GM12878 (cell line): ENCODE measurements around the gene ATP1B1. TPM values are rescaled to one million over a fixed set of nuclear protein-coding genes. Genes with fewer than 3 reads are reported as not detected.
A peak's percentile ranks its signal among the peaks of the same experiment; 100 is the strongest.

ENCODE experiments used
- ATAC-seq: fragments of 200-7000 bp; cut with Tn5 transposase; 3 replicates; pipeline ENCODE4 v1.9.1; 2020; ENCODE audit warnings: mild to moderate bottlenecking, moderate library complexity
- BruUV-seq: library from RNA; stranded (reverse); fragments of 400-500 nt; replicated peaks from 2 replicates; lab custom pipeline; 2021; lab: Mats Ljungman, UMichigan
- CTCF ChIA-PET: fragments of 300-600 bp; sonication (Branson Sonifier 250); formaldehyde crosslinking; extraction: SDS; loops from one replicate; lab custom pipeline; 2021; ENCODE audit warnings: inconsistent platforms; lab: Yijun Ruan, JAX
- POLR2A ChIA-PET: fragments of 350-600 bp; formaldehyde crosslinking; extraction: SDS; loops from one replicate; lab custom pipeline; 2021; ENCODE audit warnings: inconsistent platforms; lab: Charles Lee
- RAD21 ChIA-PET: fragments of 300-600 bp; sonication (Branson Sonifier 250); formaldehyde crosslinking; loops from one replicate; lab custom pipeline; 2023; ENCODE audit warnings: antibody characterized with exemption; ENCODE audit not compliant: unreplicated experiment; lab: Charles Lee
- SMC1A ChIA-PET: fragments of 300-600 bp; sonication (Branson Sonifier 250); formaldehyde crosslinking; loops from one replicate; lab custom pipeline; 2023; ENCODE audit not compliant: unreplicated experiment, uncharacterized antibody; lab: Charles Lee
- DNase-seq: peaks from one replicate; pipeline ENCODE4 v3.0.0-alpha.2; 2011; ENCODE audit warnings: low read depth, low spot score
- FAIRE-seq: peaks from 3 replicates; lab custom pipeline; 2011; peaks lifted over from hg19 to GRCh38; lab: Jason Lieb, UNC
- H2AFZ ChIP-seq: 2 replicates; pipeline ENCODE4 v1.6.0; 2011; ENCODE audit warnings: low read depth, low read length, control low read depth; ENCODE audit not compliant: control insufficient read depth
- H3K27ac ChIP-seq: 2 replicates; pipeline ENCODE4 v1.5.1; 2011; ENCODE audit warnings: control low read depth; ENCODE audit not compliant: control insufficient read depth, insufficient read depth
- H3K27me3 ChIP-seq, 2 experiments: replicated peaks in 1 of 2; 2 replicates each; pipeline versions ENCODE4 v1.6.0 to v1.6.1; 2011; ENCODE audit warnings: low read length in 1 of 2; ENCODE audit not compliant: control insufficient read depth in 2 of 2, insufficient read depth in 2 of 2
- H3K36me3 ChIP-seq, 2 experiments: 2 replicates each; pipeline ENCODE4 v1.5.1; 2011; ENCODE audit warnings: low read length in 1 of 2; ENCODE audit not compliant: control insufficient read depth in 2 of 2, insufficient read depth in 2 of 2
- H3K4me1 ChIP-seq: 2 replicates; pipeline ENCODE4 v1.6.1; 2011; ENCODE audit warnings: mild to moderate bottlenecking, low read length, moderate library complexity, mixed read lengths; ENCODE audit not compliant: control insufficient read depth, insufficient read depth
- H3K4me2 ChIP-seq: 2 replicates; pipeline ENCODE4 v1.6.0; 2011; ENCODE audit warnings: control low read depth; ENCODE audit not compliant: control insufficient read depth, insufficient read depth
- H3K4me3 ChIP-seq: fragments of 200-600 bp; sonication (generic); 2 replicates; pipeline ENCODE4 v1.5.1; 2016
- H3K79me2 ChIP-seq: 2 replicates; pipeline ENCODE4 v1.6.0; 2011; ENCODE audit warnings: low read length; ENCODE audit not compliant: control insufficient read depth, insufficient read depth
- H3K9ac ChIP-seq: 2 replicates; pipeline ENCODE4 v1.8.0; 2011; ENCODE audit warnings: low read length, control low read depth, mixed read lengths; ENCODE audit not compliant: control insufficient read depth, insufficient read depth
- H3K9me3 ChIP-seq: replicated peaks from 3 replicates; pipeline ENCODE4 v1.5.1; 2011; ENCODE audit warnings: mild to moderate bottlenecking, low read length; ENCODE audit not compliant: control insufficient read depth, insufficient read depth
- H4K20me1 ChIP-seq: 2 replicates; pipeline ENCODE4 v1.6.0; 2011; ENCODE audit not compliant: control insufficient read depth, insufficient read depth
- CHD4 ChIP-seq: fragments of 200-600 bp; sonication (generic); IDR thresholded peaks from 2 replicates; pipeline ENCODE4 v1.6.1; 2016; ENCODE audit warnings: mild to moderate bottlenecking
- GABPA ChIP-seq: IDR thresholded peaks from 2 replicates; pipeline ENCODE4 v1.6.1; 2014; ENCODE audit warnings: antibody characterized with exemption, low read depth, mild to moderate bottlenecking, inconsistent platforms
- JUNB ChIP-seq: IDR thresholded peaks from 2 replicates; pipeline ENCODE4 v1.6.1; 2016; ENCODE audit warnings: antibody characterized with exemption, mild to moderate bottlenecking
- JUND ChIP-seq: IDR thresholded peaks from 2 replicates; pipeline ENCODE4 v1.6.1; 2012; ENCODE audit warnings: low read depth, mild to moderate bottlenecking, low read length, improper control_type of control experiment, moderate library complexity
- MYB ChIP-seq: fragments of 150-350 bp; IDR thresholded peaks from 2 replicates; pipeline ENCODE4 v1.6.1; 2014; ENCODE audit warnings: mild to moderate bottlenecking, low read depth, low read length, borderline replicate concordance
- NR2C1 ChIP-seq: fragments of 450-650 bp; IDR thresholded peaks from 2 replicates; pipeline ENCODE4 v1.6.1; 2017; ENCODE audit warnings: antibody characterized with exemption, mild to moderate bottlenecking, moderate library complexity
- RBBP5 ChIP-seq: fragments of 200-600 bp; sonication (generic); conservative IDR thresholded peaks from 2 replicates; pipeline ENCODE4 v1.6.1; 2016
- SMARCA5 ChIP-seq: fragments of 450-650 bp; IDR thresholded peaks from 2 replicates; pipeline ENCODE4 v1.6.1; 2017; ENCODE audit warnings: mild to moderate bottlenecking
- SRF ChIP-seq, 2 experiments: IDR thresholded peaks; 2 replicates each; pipeline ENCODE4 v1.6.1; 2011; ENCODE audit warnings: low read depth in 2 of 2, low read length in 2 of 2, mild to moderate bottlenecking in 1 of 2, moderate library complexity in 1 of 2
- ZNF207 ChIP-seq: fragments of 450-650 bp; IDR thresholded peaks from 2 replicates; pipeline ENCODE4 v1.6.1; 2014; ENCODE audit warnings: antibody characterized with exemption, mild to moderate bottlenecking, borderline replicate concordance
- WGBS: methylation state at CpG from one replicate; pipeline ENCODE4 v1.1.6; 2016; ENCODE audit warnings: low lambda C conversion rate; ENCODE audit not compliant: insufficient replicate concordance, insufficient coverage; ENCODE audit errors: missing lambda C conversion rate; 5-methylcytosine and 5-hydroxymethylcytosine counted together
- in situ Hi-C: fragments of 300-500 bp; cut with MboI; formaldehyde crosslinking; loops from 9 replicates; pipeline ENCODE4 v1.14.3; 2018; ENCODE audit warnings: mixed read lengths
- intact Hi-C: fragments of 100-400 bp; cut with micrococcal nuclease; formaldehyde crosslinking; loops from one replicate; pipeline ENCODE4 v1.14.2; 2022; ENCODE audit not compliant: unreplicated experiment
- polyA plus RNA-seq, 11 experiments: library from polyadenylated mRNA; depleted of rRNA in 4 of 11; unstranded in 6 of 11; stranded (reverse) in 5 of 11; fragments of >200 nt; fragmentation: Nextera tagmentation in 4 of 11; fragmentation: Illumina TruSeq in 1 of 11; extraction: Ambion mirVana in 4 of 11; extraction: Trizol in 1 of 11; gene quantifications; 1 replicate in 1 of 11; 2 replicates in 10 of 11; pipeline versions ENCODE4 v1.2.1 to v1.2.3, GENCODE V29; 2011 to 2016; ENCODE audit warnings: inconsistent platforms in 2 of 11, missing spikeins in 2 of 11, low read depth in 1 of 11
- total RNA-seq, 4 experiments: library from RNA; depleted of rRNA in 3 of 4; stranded (reverse); fragments of >200 nt in 3 of 4; fragmentation: Illumina TruSeq in 1 of 4; extraction: Trizol in 1 of 4; gene quantifications; 2 replicates each; pipeline versions ENCODE4 v1.2.1 to v1.2.3, GENCODE V29; 2013 to 2021
- TF ChIP-seq, protein P1 (sequence below): IDR thresholded peaks from 2 replicates; pipeline ENCODE4 v1.6.1; 2011; ENCODE audit warnings: low read depth, low read length, improper control_type of control experiment, borderline replicate concordance
- TF ChIP-seq, protein P2 (sequence below): fragments of 450-650 bp; IDR thresholded peaks from 2 replicates; pipeline ENCODE4 v1.6.1; 2017; ENCODE audit warnings: borderline replicate concordance
- TF ChIP-seq, protein P3 (sequence below): IDR thresholded peaks from 2 replicates; pipeline ENCODE4 v1.6.1; 2012; ENCODE audit warnings: low read depth, low read length, improper control_type of control experiment

ATP1B1 gene
- total and polyA plus RNA-seq, 10 of the 15 experiments (the other 5 are each of a cell fraction or from before 2014, with no cell fraction given): 0.84 to 14.0 (median 1.4) TPM

DNA sequence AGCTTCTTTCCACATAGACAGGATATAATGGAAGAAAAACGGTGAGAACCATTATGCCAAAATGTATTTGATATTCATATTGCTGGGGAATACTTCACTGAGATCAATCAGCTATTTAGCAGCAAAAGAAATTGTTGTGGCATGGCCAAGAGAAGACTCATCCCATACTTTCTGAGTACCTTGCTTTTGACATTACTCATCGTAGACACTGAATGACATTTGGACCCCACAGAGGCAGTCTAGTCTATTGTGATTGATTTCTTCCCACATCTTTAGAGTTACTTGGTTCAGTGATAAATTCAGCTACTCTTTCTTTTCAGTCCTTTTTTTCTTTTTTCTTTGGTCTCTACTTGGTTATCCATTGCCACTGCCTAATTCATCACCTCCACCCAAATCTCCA lies 22.1 kb downstream of the ATP1B1 start:
- 42% methylated on average over 2 of the region's 2 CpGs for WGBS
- no peak for ATAC-seq
- no peak for DNase-seq
- no peaks in the 10 kb centered on the region for H3K4me1 ChIP-seq
- POLR2A ChIA-PET: no interaction called here
- intact Hi-C loops (no loop called here), in situ Hi-C loops (no loop called here)
- no peak overlapping the region for H3K4me3 ChIP-seq
- CTCF ChIA-PET: interaction anchor here (1.1 to 1.7 kb wide), 4 partner anchors 11 to 492 kb away, joined by 3 to 4 read pairs (median 4); no protein-coding TSS in a partner anchor
- no TSS peak for BruUV-seq
- H3K9ac ChIP-seq: no peak overlapping the region
- RAD21 ChIA-PET: interaction anchor here (1.7 kb wide), 1 partner anchor 9 kb away, joined by 5 read pairs; no protein-coding TSS in a partner anchor
- no peaks in the 10 kb centered on the region for H3K27me3 ChIP-seq
- no peaks in the 10 kb centered on the region for H3K9me3 ChIP-seq
- H3K36me3 ChIP-seq: no peaks in the 10 kb centered on the region; a peak in 2 of 4 replicates
- FAIRE-seq: no peak
- TF ChIP-seq JUNB (0 out of 2 replicates have a peak, but pooled peaks have one; percentile 5), MYB (no peak)
- H3K79me2 ChIP-seq: no peaks in the 10 kb centered on the region
- H4K20me1 ChIP-seq: no peaks in the 10 kb centered on the region
- no peak overlapping the region for H2AFZ ChIP-seq
- SMC1A ChIA-PET: interaction anchor here (0.8 to 2.2 kb wide), 5 partner anchors 10 to 137 kb away, joined by 3 to 7 read pairs (median 4); no protein-coding TSS in a partner anchor
- no peak overlapping the region for H3K4me2 ChIP-seq
- H3K27ac ChIP-seq: no peak overlapping the region

DNA sequence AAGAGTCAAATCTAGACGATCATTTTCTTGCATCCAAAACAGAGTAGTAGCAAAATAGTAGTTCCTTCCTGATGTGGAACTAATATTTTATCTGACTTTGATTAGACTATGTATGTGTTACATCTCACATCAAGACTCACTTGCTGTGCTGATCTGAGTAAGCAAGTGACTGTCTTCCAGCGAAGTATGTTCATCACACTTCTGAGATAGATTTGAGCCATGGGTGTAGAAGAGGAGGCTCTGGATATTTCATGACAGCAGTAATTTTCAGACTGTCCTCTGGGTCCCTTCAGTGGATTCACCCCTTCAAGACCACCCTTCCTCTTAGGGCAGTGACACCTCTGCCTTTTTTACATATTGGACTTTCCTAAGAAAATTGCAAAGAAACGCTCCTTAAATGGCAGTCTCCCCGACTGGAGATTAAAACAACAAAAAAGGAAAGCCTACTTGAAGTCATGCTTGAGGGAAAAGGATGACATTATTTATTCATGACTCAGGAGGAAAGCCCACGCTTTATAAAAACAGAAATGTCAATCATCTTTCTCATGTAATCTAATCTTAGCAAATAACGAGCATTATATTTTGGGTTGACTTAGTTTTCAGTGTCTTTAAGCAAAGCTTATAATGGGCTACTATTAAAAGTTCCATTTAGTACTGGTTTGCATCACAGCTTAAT lies 22.8 kb downstream of the ATP1B1 start:
- Histone ChIP-seq H3K27ac (no peak overlapping the region), H3K36me3 (no peaks in the 10 kb centered on the region; a peak in 1 of 4 replicates), H3K4me1 (no peaks in the 10 kb centered on the region), H3K4me3 (no peak overlapping the region), H3K27me3 (no peaks in the 10 kb centered on the region), H3K9me3 (no peaks in the 10 kb centered on the region), H2AFZ (no peak overlapping the region), H4K20me1 (no peaks in the 10 kb centered on the region), H3K9ac (no peak overlapping the region), H3K79me2 (no peaks in the 10 kb centered on the region), H3K4me2 (no peak overlapping the region)
- no peak for DNase-seq
- no TSS peak for BruUV-seq
- SMC1A ChIA-PET: interaction anchor here (1.0 to 2.2 kb wide), 6 partner anchors 11 to 138 kb away, joined by 3 to 7 read pairs (median 4); no protein-coding TSS in a partner anchor
- no peak for ATAC-seq
- RAD21 ChIA-PET: interaction anchor here (1.7 kb wide), 1 partner anchor 10 kb away, joined by 5 read pairs; no protein-coding TSS in a partner anchor
- in situ Hi-C loops: no loop called here
- no peak for FAIRE-seq
- POLR2A ChIA-PET: no interaction called here
- 39% methylated on average over 6 of the region's 6 CpGs for WGBS
- CTCF ChIA-PET: interaction anchor here (0.6 to 1.7 kb wide), 5 partner anchors 12 to 492 kb away, joined by 3 to 4 read pairs (median 4); no protein-coding TSS in a partner anchor
- intact Hi-C loops: no loop called here
- no peak for TF ChIP-seq RBBP5
- TF ChIP-seq SRF (IDR thresholded peaks at IDR 0.05; ENCODE audit: low read depth in 2 of 2, low read length in 2 of 2): no peak
- TF ChIP-seq, protein P1, sequence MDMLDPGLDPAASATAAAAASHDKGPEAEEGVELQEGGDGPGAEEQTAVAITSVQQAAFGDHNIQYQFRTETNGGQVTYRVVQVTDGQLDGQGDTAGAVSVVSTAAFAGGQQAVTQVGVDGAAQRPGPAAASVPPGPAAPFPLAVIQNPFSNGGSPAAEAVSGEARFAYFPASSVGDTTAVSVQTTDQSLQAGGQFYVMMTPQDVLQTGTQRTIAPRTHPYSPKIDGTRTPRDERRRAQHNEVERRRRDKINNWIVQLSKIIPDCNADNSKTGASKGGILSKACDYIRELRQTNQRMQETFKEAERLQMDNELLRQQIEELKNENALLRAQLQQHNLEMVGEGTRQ: no peak
- TF ChIP-seq, protein P2, sequence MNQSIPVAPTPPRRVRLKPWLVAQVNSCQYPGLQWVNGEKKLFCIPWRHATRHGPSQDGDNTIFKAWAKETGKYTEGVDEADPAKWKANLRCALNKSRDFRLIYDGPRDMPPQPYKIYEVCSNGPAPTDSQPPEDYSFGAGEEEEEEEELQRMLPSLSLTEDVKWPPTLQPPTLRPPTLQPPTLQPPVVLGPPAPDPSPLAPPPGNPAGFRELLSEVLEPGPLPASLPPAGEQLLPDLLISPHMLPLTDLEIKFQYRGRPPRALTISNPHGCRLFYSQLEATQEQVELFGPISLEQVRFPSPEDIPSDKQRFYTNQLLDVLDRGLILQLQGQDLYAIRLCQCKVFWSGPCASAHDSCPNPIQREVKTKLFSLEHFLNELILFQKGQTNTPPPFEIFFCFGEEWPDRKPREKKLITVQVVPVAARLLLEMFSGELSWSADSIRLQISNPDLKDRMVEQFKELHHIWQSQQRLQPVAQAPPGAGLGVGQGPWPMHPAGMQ: no peak
- no peak for TF ChIP-seq GABPA
- TF ChIP-seq, protein P3, sequence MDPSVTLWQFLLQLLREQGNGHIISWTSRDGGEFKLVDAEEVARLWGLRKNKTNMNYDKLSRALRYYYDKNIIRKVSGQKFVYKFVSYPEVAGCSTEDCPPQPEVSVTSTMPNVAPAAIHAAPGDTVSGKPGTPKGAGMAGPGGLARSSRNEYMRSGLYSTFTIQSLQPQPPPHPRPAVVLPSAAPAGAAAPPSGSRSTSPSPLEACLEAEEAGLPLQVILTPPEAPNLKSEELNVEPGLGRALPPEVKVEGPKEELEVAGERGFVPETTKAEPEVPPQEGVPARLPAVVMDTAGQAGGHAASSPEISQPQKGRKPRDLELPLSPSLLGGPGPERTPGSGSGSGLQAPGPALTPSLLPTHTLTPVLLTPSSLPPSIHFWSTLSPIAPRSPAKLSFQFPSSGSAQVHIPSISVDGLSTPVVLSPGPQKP: no peak
- TF ChIP-seq ZNF207: no peak
- no peak for TF ChIP-seq JUND
- TF ChIP-seq NR2C1: no peak
- no peak for TF ChIP-seq SMARCA5
- TF ChIP-seq CHD4: no peak
